Right atrium auricular region (tissue), 2 donors: ENCODE data around the gene PGP. TPM values are rescaled to one million over a fixed set of nuclear protein-coding genes. Genes with fewer than 3 reads are reported as not detected.

ENCODE experiments used
- DNase-seq: peaks from one replicate; pipeline ENCODE4 v3.0.0-alpha.2; 2019; ENCODE audit warnings: low spot score
- H3K27ac ChIP-seq, 2 donors: fragments of 200-600 bp; sonication (generic); 1 replicate in 1 of 2; 2 replicates in 1 of 2; pipeline ENCODE4 v1.5.1; 2016 to 2019
- H3K27me3 ChIP-seq, 2 donors: fragments of 200-600 bp; sonication (generic); one replicate each; pipeline versions ENCODE4 v1.5.1 to v1.6.0; 2017 to 2019
- H3K36me3 ChIP-seq: fragments of 200-600 bp; sonication (generic); one replicate; pipeline ENCODE4 v1.5.1; 2016
- H3K4me1 ChIP-seq, 2 donors: fragments of 200-600 bp; sonication (generic); one replicate each; pipeline versions ENCODE4 v1.5.1 to v1.6.0; 2017 to 2019
- H3K4me3 ChIP-seq, 2 donors: fragments of 200-600 bp; sonication (generic); 1 replicate in 1 of 2; 2 replicates in 1 of 2; pipeline ENCODE4 v1.5.1; 2017 to 2019; ENCODE audit warnings: mild to moderate bottlenecking in 1 of 2, moderate library complexity in 1 of 2
- H3K9me3 ChIP-seq, 2 donors: fragments of 200-600 bp; sonication (generic); one replicate each; pipeline ENCODE4 v1.5.1; 2019
- CTCF ChIP-seq, 2 donors: fragments of 200-600 bp; sonication (generic); IDR thresholded peaks; one replicate each; pipeline ENCODE4 v1.5.1; 2019; ENCODE audit warnings: antibody characterized with exemption in 2 of 2
- total RNA-seq, 2 donors: library from RNA; depleted of rRNA; stranded (reverse); fragments of >200 nt; gene quantifications; one replicate each; pipeline ENCODE4 v1.1.0, GENCODE V29; 2016

PGP gene
- total RNA-seq, 2 donors from 2014 or later, result 15.5 to 17.7 TPM

GRCh38 chr16:2186505-2186904 lies 28.1 kb downstream of the PGP start:
- TF ChIP-seq CTCF (IDR thresholded peaks at IDR 0.05), result no peak
- no peaks in the 10 kb centered on the region for H3K9me3 ChIP-seq
- no peak overlapping the region for H3K27ac ChIP-seq
- H3K4me1 ChIP-seq, result peaks cover 0 to 5% of the 10 kb centered on the region in 2 donors
- H3K36me3 ChIP-seq, result no peaks in the 10 kb centered on the region
- no peak overlapping the region for H3K4me3 ChIP-seq
- no peak for DNase-seq
- H3K27me3 ChIP-seq, result no peaks in the 10 kb centered on the region

GRCh38 chr16:2186064-2186463 lies 28.6 kb downstream of the PGP start:
- H3K27ac ChIP-seq, result no peak overlapping the region

GRCh38 chr16:2184962-2185361 lies 29.7 kb downstream of the PGP start:
- H3K27me3 ChIP-seq, result no peaks in the 10 kb centered on the region
- no peak for DNase-seq

More at GRCh38 chr16:2186064-2186463, 28.6 kb downstream of the PGP start:
- H3K4me3 ChIP-seq, result no peak overlapping the region
- H3K4me1 ChIP-seq, result peaks cover 0 to 4% of the 10 kb centered on the region in 2 donors
- DNase-seq, result no peak
- no peak for TF ChIP-seq CTCF (IDR thresholded peaks at IDR 0.05)
- H3K36me3 ChIP-seq, result no peaks in the 10 kb centered on the region
- no peaks in the 10 kb centered on the region for H3K9me3 ChIP-seq
- no peaks in the 10 kb centered on the region for H3K27me3 ChIP-seq

GRCh38 chr16:2184346-2184745 lies 30.3 kb downstream of the PGP start:
- no peak for DNase-seq
- no peaks in the 10 kb centered on the region for H3K9me3 ChIP-seq
- TF ChIP-seq CTCF (IDR thresholded peaks at IDR 0.05), result no peak
- no peak overlapping the region for H3K27ac ChIP-seq
- H3K36me3 ChIP-seq, result no peaks in the 10 kb centered on the region
- H3K4me1 ChIP-seq, result no peaks in the 10 kb centered on the region
- H3K27me3 ChIP-seq, result no peaks in the 10 kb centered on the region
- H3K4me3 ChIP-seq, result no peak overlapping the region

More at GRCh38 chr16:2184962-2185361, 29.7 kb downstream of the PGP start:
- H3K27ac ChIP-seq, result no peak overlapping the region
- H3K36me3 ChIP-seq, result no peaks in the 10 kb centered on the region
- no peaks in the 10 kb centered on the region for H3K9me3 ChIP-seq
- no peaks in the 10 kb centered on the region for H3K4me1 ChIP-seq
- H3K4me3 ChIP-seq, result no peak overlapping the region
- no peak for TF ChIP-seq CTCF (IDR thresholded peaks at IDR 0.05)

- no peak overlapping the region for H3K4me3 ChIP-seq
- no peaks in the 10 kb centered on the region for H3K36me3 ChIP-seq
- H3K27ac ChIP-seq, result no peak overlapping the region
- DNase-seq, result no peak
- no peaks in the 10 kb centered on the region for H3K27me3 ChIP-seq
- TF ChIP-seq CTCF (IDR thresholded peaks at IDR 0.05), result no peak
- no peaks in the 10 kb centered on the region for H3K9me3 ChIP-seq
- no peaks in the 10 kb centered on the region for H3K4me1 ChIP-seq
Observed at GRCh38 chr16:2183671-2184070, 31.0 kb downstream of the PGP start.

- H3K27me3 ChIP-seq, result no peaks in the 10 kb centered on the region
- no peaks in the 10 kb centered on the region for H3K4me1 ChIP-seq
- H3K4me3 ChIP-seq, result no peak overlapping the region
- no peaks in the 10 kb centered on the region for H3K9me3 ChIP-seq
- no peak overlapping the region for H3K27ac ChIP-seq
- TF ChIP-seq CTCF (IDR thresholded peaks at IDR 0.05), result no peak
- DNase-seq, result no peak
- H3K36me3 ChIP-seq, result no peaks in the 10 kb centered on the region
Observed at GRCh38 chr16:2181952-2182351, 32.7 kb downstream of the PGP start.
